Vagina (tissue), 2 donors: ENCODE measurements around the gene TRMT44.

ENCODE experiments used
- POLR2A ChIP-seq, 2 donors: fragments of 450-650 bp; IDR thresholded peaks; one replicate each; pipeline ENCODE4 v1.6.1; 2017; ENCODE audit warnings: antibody characterized with exemption in 2 of 2, mild to moderate bottlenecking in 2 of 2, moderate library complexity in 2 of 2
- POLR2AphosphoS5 ChIP-seq, 2 donors: sonication (generic); formaldehyde crosslinking; IDR thresholded peaks; one replicate each; pipeline ENCODE4 v1.9.0; 2017; ENCODE audit warnings: antibody characterized with exemption in 2 of 2, mild to moderate bottlenecking in 2 of 2, low read depth in 1 of 2; ENCODE audit not compliant: insufficient read depth in 1 of 2
- TF ChIP-seq, protein P1 (sequence below), 3 experiments: fragments of 450-650 bp in 2 of 3; fragments of 200-600 bp in 1 of 3; sonication (generic) in 1 of 3; IDR thresholded peaks; one replicate each; pipeline ENCODE4 v1.5.1; 2017 to 2019; ENCODE audit warnings: antibody characterized with exemption in 3 of 3, mild to moderate bottlenecking in 2 of 3, moderate library complexity in 2 of 3

DNA sequence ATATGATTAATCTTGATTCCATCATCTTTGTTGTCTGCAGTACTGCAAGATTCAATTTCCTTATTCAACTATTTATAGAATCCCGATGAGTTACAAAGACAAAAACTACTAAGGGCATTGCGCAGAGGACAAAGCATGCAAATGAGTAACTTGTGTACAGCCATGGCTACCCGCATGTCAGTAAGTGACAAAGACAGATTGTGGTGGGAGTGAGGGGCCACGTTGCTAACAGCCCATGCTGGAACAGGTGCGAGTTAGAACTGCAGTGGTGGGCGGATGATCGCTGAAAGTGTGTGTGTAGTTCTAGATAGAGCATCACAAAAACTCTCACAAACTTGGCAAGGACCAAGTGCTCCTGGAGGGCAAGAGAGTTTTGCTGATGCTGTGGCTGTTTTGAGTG, 49.5 kb upstream of the TRMT44 start:
- TF ChIP-seq POLR2AphosphoS5 (IDR thresholded peaks at IDR 0.05; ENCODE audit: insufficient read depth in 1 of 2, low read depth in 1 of 2) (no peak), POLR2A (IDR thresholded peaks at IDR 0.05) (no peak)
- TF ChIP-seq, protein P1, sequence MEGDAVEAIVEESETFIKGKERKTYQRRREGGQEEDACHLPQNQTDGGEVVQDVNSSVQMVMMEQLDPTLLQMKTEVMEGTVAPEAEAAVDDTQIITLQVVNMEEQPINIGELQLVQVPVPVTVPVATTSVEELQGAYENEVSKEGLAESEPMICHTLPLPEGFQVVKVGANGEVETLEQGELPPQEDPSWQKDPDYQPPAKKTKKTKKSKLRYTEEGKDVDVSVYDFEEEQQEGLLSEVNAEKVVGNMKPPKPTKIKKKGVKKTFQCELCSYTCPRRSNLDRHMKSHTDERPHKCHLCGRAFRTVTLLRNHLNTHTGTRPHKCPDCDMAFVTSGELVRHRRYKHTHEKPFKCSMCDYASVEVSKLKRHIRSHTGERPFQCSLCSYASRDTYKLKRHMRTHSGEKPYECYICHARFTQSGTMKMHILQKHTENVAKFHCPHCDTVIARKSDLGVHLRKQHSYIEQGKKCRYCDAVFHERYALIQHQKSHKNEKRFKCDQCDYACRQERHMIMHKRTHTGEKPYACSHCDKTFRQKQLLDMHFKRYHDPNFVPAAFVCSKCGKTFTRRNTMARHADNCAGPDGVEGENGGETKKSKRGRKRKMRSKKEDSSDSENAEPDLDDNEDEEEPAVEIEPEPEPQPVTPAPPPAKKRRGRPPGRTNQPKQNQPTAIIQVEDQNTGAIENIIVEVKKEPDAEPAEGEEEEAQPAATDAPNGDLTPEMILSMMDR (IDR thresholded peaks at IDR 0.05): no peak
